Cardiac fibroblast (primary cell): ENCODE measurements around the gene CDC42EP3.
A peak's percentile ranks its signal among the peaks of the same experiment; 100 is the strongest.

ENCODE experiments used
- DNase-seq, 2 donors: peaks; one replicate each; pipeline versions ENCODE4 v3.0.0 to v3.0.0-alpha.2; 2010; ENCODE audit warnings: low read depth in 2 of 2
- H3K4me3 ChIP-seq, 2 donors: replicated peaks in 1 of 2; 1 replicate in 1 of 2; 2 replicates in 1 of 2; pipeline ENCODE4 v1.5.1; 2011; ENCODE audit warnings: low read depth in 2 of 2, low read length in 2 of 2, mild to moderate bottlenecking in 2 of 2, moderate library complexity in 1 of 2
- CTCF ChIP-seq: IDR thresholded peaks from one replicate; pipeline ENCODE4 v1.5.1; 2011; ENCODE audit warnings: low read depth, mild to moderate bottlenecking, low read length, inconsistent platforms

CDC42EP3 gene

DNA sequence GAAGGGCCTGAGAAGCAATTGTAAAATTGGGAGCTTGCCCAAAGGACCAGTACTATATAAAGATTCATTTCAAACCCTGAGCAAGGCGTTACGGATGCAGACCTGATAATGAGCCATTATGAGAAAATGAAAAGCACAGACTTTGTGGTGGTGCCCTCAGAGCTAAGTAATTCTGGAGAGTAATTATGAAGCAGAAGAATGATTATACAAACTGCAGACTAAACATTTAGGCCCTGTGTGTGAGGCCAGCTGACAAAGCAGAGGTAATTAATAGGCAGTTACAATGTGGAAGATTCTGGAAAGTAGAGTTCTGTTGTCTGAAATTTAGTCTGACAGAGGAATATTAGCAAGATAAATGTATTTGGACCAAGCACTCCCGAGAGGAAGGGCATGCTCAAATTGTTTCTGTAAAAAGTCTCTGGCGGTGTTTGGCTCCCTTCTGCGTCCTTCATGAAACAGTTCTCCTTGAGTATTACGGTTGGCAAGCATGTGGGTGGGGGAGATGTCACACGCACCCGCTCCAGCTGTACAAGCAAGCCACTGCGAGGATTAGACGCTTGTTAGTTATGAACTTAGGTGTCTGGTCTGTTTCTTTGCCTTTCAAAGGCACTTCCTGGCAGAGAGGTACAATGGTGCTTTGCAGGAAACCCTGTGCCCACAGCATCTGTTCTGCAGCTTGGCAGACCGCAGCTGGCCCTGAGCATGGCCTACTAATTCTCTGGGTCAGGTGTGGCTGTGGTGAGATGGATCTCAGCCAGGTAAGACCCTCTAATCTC, 45.5 kb downstream of the CDC42EP3 start:
- no peak for DNase-seq
- no peak for TF ChIP-seq CTCF
- H3K4me3 ChIP-seq = no peak overlapping the region

- no peak for TF ChIP-seq CTCF
- peak; percentile 55 to 85 for DNase-seq
- no peak overlapping the region for H3K4me3 ChIP-seq
These were observed 46.3 kb downstream of the CDC42EP3 start for GRCh38 chr2:37625156-37625555.

- TF ChIP-seq CTCF = no peak
- peak in 1 of 2 donors; percentile 61 for DNase-seq
- no peak overlapping the region for H3K4me3 ChIP-seq
These were observed 47.2 kb downstream of the CDC42EP3 start for GRCh38 chr2:37623971-37624900.

- no peak for TF ChIP-seq CTCF
- no peak for DNase-seq
- H3K4me3 ChIP-seq = no peak overlapping the region
These were observed 48.0 kb downstream of the CDC42EP3 start for GRCh38 chr2:37623406-37623805.

DNA sequence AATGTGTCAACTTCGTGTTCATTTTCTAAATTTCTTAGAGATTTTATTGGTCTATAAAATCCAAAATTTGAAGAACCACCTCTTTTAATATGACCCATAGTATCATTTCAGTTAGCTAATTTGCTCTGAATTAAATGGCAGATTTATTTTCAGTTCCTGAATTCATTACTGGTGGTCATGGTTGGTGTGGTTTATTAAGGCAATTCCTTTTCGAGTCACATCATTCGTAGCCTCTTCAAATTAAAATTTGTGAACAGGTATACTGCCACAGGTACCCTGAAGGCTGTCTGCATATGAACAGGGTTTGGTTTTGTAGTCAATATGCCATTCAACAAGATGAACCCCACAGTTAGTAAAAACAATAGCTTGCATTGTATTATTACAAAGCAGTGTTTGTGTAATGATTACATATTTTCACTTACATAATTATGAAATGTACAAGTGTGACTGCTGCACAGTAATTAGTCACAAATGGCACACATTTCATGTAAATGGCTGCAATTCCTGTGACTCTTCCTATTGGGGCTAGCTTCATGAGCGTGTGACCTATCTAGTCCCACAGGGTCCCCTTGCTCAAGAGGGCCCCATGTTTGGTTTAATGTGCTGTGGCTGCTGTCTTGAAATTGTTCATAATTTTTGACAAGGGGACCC, 48.9 kb downstream of the CDC42EP3 start:
- no peak overlapping the region for H3K4me3 ChIP-seq
- DNase-seq = no peak
- TF ChIP-seq CTCF = no peak

DNA sequence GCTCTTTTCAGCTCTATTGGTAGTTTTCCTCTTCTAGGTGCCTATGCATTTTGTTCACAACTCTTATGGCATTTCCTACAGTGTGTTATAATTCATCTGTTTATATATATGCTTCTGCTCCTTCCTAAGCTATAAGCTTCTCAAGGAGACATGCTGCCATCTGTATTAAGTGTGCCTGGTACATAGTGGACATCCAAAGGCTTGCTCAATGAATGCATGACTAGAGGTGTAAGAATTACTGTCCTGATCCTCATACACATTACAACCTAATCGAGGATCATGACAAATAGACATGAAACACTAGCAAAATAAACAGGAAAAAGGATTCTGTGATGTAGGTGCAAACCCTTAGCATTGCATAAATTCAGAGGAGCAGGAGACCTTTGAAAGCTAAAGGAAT, 50.2 kb downstream of the CDC42EP3 start:
- H3K4me3 ChIP-seq = no peak overlapping the region
- TF ChIP-seq CTCF = no peak
- DNase-seq = no peak
